DMS114 treated with DMSO at 0.1 percent for 48 hours (cell line): ENCODE results near the gene IL17D.
"Not testable (repeated sequence)": the region's sequence is repeated elsewhere in the genome, so short reads cannot be mapped to it uniquely, and the experiment has no call there.

Experiments
- DNase-seq: peaks from one replicate; lab custom pipeline; 2025; ENCODE audit not compliant: unreplicated experiment; lab: John Stamatoyannopoulos, UW

The IL17D gene

DNA sequence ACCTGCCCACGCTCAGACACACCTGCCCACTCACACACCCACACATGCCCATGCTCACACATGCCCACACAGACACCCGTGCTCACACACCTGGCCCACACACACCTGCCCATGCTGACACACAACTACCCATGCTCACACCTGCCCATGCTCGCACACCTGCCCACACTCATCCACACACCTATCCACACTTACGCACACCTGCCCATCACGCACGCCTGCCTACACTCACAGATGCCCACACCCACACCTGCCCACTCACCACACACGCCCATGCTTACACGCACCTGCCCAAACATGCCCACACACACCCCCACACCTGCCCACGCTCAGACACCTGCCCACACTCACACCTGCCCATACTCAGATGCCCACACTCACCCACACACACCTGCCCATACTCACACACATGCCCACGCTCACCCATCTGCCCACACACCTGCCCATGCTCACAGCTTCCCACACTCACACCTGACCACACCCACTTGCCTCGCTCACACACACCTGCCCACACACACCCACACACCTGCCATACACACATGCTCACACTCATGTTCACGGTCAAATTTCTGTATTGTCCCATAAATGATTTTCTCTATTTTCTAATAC is 15.6 kb downstream of the IL17D start:
- DNase-seq, result no peak

DNA sequence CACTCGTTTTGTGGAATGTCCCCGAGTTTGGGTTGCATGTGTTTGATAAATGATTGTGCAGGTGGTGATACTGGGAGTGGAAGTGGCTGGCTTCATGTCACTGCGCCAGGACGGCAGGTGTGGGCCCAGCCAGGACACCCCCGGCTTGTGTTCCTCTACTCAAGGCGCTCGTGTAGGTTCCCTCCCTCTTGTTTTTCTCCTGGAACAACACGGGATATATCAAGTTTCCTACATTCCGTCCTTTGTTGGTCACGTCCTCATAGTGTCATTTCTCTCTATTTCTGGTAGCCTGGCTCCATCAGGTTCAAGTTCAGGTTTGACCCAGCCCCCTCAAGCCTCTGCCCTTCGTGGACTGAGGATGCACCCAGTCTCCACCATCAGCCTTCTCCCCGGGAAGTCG is 16.3 kb downstream of the IL17D start:
- no peak for DNase-seq

DNA sequence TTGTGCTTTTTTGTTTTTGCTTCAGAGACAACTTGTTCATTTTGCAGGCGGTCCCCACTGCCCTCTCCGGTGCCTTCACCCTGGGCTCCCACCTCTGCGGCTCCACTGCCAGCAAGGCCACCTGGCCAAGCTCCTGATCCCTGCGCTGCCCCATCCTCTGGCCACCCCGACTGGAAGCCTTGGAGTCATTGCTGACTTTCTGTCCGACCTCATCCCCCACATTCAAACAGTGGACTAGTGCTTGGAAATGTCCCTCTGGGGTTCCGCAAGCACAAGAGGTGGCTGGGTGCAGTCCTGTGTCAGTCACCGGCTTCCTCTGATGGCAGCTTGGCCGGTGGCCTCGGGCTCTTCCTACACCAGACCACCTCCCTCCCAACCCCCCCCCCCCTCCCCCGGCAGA is 17.0 kb downstream of the IL17D start:
- DNase-seq, result no peak

DNA sequence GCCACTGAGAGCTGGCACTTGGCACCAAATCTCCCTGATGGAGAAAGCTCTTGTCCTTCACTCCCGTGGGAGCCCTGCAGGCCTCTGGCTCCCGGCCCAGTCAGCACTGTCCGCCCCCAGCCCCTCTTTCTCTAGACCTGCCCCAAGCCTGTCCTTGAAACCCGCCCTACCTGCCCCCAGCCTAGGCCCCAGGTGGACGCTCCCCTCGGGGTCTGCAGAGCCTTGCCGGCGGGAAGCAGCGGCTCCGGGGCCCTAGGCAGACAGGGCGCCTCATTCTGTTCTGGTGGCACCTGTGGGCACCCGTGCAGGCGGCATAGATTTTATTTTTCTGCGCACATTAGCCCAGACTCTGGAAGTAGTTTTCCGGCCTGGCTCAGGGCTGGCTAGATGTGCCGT is 17.6 kb downstream of the IL17D start:
- no peak for DNase-seq

DNA sequence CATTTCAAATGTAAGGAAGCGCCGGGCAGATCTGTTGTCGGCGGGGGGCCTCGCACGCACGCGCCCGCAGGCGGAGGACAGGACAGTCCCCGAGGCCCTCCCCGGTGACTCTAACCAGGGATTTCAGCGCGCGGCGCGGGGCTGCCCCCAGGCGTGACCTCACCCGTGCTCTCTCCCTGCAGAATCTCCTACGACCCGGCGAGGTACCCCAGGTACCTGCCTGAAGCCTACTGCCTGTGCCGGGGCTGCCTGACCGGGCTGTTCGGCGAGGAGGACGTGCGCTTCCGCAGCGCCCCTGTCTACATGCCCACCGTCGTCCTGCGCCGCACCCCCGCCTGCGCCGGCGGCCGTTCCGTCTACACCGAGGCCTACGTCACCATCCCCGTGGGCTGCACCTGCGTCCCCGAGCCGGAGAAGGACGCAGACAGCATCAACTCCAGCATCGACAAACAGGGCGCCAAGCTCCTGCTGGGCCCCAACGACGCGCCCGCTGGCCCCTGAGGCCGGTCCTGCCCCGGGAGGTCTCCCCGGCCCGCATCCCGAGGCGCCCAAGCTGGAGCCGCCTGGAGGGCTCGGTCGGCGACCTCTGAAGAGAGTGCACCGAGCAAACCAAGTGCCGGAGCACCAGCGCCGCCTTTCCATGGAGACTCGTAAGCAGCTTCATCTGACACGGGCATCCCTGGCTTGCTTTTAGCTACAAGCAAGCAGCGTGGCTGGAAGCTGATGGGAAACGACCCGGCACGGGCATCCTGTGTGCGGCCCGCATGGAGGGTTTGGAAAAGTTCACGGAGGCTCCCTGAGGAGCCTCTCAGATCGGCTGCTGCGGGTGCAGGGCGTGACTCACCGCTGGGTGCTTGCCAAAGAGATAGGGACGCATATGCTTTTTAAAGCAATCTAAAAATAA is 18.2 kb downstream of the IL17D start:
- no peak for DNase-seq

DNA sequence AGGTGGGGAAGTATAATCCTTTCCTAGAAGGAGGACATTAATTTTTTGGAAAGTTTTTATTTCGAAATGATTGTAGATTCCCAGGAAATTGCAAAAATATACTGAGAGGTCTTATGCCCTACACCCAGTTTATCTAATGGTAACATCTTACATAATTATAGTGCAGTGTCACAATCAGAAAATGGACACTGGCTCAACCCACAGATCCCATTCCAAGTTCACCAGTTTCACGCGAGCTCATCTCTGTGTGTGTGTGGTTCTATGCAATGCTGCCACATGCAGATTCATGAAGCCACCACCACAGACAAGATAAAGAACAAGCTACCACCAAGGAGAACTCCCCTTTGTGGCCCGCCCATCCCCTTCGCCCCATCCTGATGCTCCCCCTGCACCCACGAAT is 24.4 kb downstream of the IL17D start:
- DNase-seq, result no peak

DNA sequence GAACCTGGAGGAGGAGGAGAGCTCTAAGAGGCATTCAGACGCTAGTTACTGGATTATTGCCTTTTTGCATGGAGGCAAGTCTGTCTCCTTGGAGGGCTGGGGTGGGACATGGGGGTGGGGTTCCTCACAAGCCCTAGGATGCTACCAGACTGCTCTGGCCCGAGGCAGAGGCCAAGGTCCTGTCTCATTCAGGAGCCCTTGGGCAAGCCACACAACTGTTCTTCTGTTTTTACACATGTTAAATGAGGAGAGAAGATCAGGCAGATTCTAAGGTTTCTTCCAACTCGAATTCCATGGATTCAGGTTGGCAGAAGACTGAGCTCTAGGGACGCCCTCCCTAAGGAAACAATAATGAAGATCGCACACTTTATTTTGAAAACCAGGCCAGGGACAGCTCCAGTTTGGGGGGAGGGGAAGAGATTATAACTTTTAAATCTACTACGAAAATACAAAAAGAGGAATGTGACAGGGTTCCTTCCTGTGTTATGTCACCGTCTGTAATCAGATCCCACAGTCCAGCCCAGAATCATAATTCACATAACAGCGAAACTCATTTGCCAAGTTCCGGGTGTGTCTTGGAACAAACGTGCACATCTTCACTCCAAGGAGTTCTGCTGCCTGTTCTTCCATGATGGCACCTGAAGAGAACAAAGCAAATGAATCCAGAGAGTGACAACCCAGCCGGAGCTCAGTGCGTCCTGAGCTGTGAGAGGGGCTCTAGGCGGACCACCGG is 25.2 kb downstream of the IL17D start:
- no peak for DNase-seq

DNA sequence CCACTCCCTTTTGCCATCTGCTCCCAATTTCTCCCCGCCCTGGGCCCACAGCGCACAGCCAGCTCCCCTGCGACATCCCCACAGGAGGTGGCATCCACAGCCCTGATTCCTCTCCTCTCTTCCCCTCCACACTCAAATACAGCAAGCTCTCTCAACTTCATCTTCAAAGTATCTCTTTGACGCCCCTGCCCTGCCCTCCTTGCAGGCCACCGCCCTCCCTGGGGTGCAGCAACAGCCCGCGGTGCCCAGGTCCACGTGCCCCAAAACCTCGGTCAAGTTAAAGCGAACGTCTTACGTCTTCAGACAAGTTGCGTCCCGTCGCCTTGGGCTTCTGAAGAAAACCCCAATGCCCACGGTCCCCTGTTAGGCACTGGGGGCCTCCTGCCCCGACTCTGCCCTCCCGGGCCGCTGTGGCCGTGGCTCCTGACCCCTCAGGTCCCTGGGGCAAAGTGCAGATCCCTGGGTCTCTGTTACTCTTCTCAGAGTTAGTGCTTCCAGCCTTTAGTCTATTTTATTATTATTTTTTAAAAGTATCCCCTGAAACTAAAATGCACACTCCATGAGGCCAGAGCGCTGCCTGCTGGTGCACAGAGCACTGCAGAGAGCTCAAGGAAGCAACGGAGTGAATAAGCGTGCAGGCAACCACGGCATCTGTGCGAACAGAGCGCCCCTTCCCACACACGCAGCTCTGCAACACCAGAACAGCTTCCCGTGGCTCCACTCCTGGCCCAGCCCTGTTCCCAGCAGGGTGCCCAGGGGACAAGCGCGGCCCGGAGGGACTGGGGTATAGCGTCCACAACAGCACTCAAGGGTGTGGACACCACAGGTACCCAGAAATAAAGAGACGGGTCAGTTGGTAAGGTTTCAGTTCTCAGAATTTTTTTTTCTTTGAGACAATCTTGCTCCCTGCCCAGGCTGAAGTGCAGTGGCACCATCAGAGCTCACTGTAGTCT is 26.4 kb downstream of the IL17D start:
- no peak for DNase-seq

DNA sequence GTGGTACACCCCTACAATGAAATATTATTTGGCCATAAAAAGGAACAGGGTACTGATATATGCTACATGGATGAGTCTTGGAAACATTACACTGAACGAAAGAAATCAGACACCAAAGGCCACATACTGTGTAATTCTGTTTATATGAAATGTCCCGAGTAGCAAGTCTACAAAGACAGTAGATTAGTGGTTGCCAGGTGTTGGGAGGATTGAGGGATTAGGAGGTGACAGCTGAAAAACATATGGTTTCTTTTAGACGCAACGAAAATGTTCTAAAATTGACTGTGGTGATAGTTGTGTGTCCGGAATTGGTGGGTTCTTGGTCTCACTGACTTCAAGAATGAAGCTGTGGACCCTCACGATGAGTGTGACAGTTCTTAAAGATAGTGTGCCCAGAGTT is 35.1 kb downstream of the IL17D start:
- DNase-seq, result no peak

DNA sequence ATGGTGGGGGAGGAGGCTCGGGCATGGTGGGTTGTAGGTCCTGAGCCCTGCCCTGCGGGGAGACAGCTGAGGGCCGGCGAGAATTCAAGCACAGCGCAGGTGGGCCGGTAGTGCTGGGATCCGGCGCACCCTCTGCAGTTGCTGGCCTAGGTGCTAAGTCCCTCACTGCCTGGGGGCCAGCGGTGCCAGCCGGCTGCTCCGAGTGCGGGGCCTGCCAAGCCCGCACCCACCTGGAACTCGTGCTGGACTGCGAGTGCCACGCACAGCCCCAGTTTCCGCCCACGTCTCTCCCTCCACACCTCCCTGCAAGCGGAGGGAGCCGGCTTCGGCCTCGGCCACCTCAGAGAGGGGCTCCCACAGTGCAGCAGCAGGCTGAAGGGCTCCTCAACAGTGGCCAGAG is 36.5 kb downstream of the IL17D start:
- DNase-seq, result no peak

DNA sequence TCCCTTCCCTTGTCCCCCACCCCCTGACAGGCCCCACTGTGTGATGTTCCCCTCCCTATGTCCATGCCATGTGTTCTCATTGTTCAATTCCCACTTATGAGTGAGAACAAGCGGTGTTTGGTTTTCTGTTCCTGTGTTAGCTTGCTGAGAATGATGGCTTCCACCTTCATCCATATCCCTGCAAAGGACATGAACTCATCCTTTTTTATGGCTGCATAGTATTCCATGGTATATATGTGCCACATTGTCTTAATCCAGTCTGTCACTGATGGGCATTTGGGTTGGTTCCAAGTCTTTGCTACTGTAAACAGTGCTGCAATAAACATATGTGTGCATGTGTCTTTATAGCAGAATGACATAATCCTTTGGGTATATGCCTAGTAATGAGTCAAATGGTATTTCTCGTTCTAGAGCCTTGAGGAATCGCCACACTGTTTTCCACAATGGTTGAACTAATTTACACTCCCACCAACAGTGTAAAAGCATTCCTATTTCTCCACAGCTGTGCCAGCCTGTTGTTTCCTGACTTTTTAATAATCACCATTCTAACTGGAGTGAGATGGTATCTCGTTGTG is 40.4 kb downstream of the IL17D start:
- not testable (repeated sequence) for DNase-seq

DNA sequence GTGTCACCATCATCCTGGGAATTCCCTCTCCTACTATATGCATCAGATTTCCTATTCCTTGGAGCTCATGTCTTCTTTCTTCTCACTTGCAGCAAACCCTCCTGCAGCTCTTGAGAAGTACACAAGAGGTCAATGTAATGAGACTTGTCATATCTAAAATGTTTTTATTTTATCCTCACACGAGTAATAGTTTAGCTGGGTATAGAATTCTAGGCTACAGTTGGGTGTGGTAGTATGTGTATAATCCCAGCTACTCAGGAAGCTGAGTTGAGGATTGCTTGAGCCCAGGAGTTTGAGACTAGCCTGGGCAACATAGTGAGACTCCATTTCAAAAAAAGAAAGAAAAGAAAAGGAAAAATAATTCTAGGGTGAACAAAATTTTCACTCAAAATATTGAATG is 45.9 kb downstream of the IL17D start:
- no peak for DNase-seq

DNA sequence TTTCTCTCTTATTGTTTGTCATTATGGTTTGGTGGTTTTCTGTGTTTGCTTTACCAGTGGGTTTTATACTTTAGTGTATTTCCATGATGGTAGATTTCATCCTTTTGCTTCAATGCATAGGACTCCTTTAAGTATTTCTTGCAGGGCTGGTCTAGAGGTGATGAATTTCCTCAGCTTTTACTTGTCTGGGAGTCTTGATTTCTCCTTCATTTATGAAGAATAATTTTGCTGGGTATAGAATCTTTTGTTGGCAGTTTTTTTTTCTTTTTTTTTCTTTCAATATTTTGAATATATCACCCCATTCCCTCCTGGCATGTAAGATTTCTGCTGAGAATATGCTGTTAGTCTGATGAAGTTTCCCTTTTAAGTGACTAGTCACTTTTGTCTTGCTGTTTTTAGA is 50.5 kb downstream of the IL17D start:
- DNase-seq, result no peak

DNA sequence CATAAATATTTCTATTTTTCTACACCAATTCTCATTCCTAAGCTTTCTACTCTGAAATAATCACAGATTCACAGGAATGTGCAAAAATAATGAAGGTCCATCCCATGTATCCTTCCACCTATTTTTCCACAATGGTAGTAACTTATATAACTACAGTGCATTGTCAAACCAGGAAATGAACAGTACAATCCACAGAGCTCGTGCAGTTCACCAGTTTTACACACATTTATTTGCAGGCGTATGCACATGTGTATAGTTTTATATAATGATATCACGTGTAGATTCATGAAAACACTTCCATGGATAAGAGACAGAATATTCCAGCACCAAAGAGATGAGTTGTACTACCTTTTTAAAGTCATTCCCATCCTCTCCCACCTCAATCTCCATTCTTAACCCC is 57.4 kb downstream of the IL17D start:
- no peak for DNase-seq

DNA sequence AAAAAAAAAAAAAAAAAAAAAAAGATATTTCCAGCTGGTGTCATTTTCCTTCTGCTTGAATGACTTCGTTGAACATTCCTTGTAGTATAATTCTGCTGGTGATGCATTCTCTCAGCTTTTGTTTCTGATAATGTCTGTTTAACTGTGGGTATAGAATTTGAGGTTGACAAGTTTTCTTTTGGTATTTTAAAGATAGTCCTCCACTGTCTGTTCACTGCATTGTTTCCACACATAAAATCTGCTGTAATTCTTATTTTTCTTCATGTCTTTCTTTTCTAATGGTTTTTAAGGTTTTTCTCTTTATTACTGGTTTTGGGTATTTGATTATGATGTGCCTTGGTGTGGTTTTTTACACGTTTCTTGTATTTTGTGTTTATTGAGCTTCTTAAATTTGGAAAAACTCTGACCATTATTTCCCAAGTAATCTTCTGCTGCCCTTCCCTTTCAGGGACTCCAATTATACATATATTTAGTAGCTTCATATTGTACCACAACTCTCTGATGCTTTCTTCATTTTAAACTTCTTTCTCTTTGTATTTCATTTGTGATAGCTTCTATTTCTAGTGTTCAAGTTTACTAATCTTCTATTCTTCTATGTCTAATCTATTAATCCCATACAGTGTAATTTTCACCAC is 63.9 kb downstream of the IL17D start:
- DNase-seq, result no peak

DNA sequence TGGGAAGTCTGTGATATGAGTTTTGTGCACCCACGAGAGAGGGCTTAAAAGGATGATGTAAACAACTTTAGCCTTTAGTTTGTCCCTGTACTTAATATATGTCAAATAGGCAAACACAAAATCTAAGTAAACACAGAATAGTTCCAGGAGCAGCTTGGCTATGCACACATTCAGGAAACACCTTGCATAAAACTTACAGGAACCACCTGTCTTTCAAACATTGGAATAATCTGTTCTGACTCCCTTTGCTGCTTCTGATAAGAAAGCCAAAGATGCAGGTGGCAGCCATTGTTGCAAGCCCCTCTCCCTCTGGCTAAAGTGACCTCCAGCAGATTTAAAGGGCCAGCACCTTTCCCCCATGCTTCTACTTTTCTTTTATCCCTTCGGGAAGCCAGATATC is 65.6 kb downstream of the IL17D start:
- DNase-seq, result no peak

DNA sequence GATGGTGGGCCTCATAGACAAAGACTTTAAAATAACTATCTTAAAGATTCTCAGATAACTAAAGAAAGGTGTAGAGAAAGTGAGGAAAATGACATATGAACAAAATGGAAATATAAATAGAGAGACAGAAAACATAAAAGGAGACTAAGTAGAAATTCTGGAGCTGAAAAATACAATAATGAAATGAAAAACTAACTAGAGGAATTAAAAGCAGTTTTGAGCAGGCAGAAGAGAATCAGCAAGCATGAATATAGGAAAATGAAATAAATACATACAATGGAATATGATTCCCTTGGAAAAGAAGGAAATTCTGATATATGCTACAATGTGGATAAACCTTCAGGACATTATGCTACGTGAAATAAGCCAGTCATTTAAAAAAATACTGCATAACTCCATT is 66.3 kb downstream of the IL17D start:
- DNase-seq, result no peak
